ENCODE measurements around the gene RASGRP4.

RASGRP4 gene

GRCh38 chr19:38445362-38445761, 19.3 kb upstream of the RASGRP4 start:
- no peak for DNase-seq (ENCODE audit: low read depth in 2 of 2)

GRCh38 chr19:38444026-38444425, 18.0 kb upstream of the RASGRP4 start:
- DNase-seq (ENCODE audit: low read depth in 2 of 2): no peak

GRCh38 chr19:38443458-38443999, 17.5 kb upstream of the RASGRP4 start:
- no peak for DNase-seq (ENCODE audit: low read depth in 2 of 2)

GRCh38 chr19:38442736-38443135, 16.7 kb upstream of the RASGRP4 start:
- no peak for DNase-seq (ENCODE audit: low read depth in 2 of 2)

GRCh38 chr19:38441657-38442348, 15.8 kb upstream of the RASGRP4 start:
- no peak for DNase-seq (ENCODE audit: low read depth in 2 of 2)

GRCh38 chr19:38440592-38440991, 14.6 kb upstream of the RASGRP4 start:
- no peak for DNase-seq (ENCODE audit: low read depth in 2 of 2)

GRCh38 chr19:38437917-38438316, 11.9 kb upstream of the RASGRP4 start:
- DNase-seq (ENCODE audit: low read depth in 2 of 2): no peak

- DNase-seq (ENCODE audit: low read depth in 2 of 2): no peak
Observed at GRCh38 chr19:38437295-38437694, 11.3 kb upstream of the RASGRP4 start.

GRCh38 chr19:38434549-38435051, 8.6 kb upstream of the RASGRP4 start:
- DNase-seq (ENCODE audit: low read depth in 2 of 2): no peak

- peak in 1 of 2 donors; percentile 56 for DNase-seq (ENCODE audit: low read depth in 2 of 2)
Observed at GRCh38 chr19:38433268-38433733, 7.3 kb upstream of the RASGRP4 start, which contains the start of gene RYR1. Gene RYR1 (plus strand): TSS chr19:38433691. CDS start chr19:38433830, 139 bp downstream.

GRCh38 chr19:38430931-38431330, 4.9 kb upstream of the RASGRP4 start:
- DNase-seq (ENCODE audit: low read depth in 2 of 2): no peak

GRCh38 chr19:38429811-38430156, 3.8 kb upstream of the RASGRP4 start:
- no peak for DNase-seq (ENCODE audit: low read depth in 2 of 2)

GRCh38 chr19:38429055-38429810, 3.2 kb upstream of the RASGRP4 start:
- DNase-seq (ENCODE audit: low read depth in 2 of 2): peak in 1 of 2 donors; percentile 9

- peak in 1 of 2 donors; percentile 46 for DNase-seq (ENCODE audit: low read depth in 2 of 2)
Observed at GRCh38 chr19:38427035-38427677, 1.1 kb upstream of the RASGRP4 start.

GRCh38 chr19:38425222-38425809, 703 bp downstream of the RASGRP4 start:
- no peak for DNase-seq (ENCODE audit: low read depth in 2 of 2)

- no peak for DNase-seq (ENCODE audit: low read depth in 2 of 2)
Observed at GRCh38 chr19:38424272-38424671, 1.7 kb downstream of the RASGRP4 start.

GRCh38 chr19:38422438-38422837, 3.6 kb downstream of the RASGRP4 start:
- DNase-seq (ENCODE audit: low read depth in 2 of 2): no peak

- DNase-seq (ENCODE audit: low read depth in 2 of 2): no peak
Observed at GRCh38 chr19:38421856-38422255, 4.2 kb downstream of the RASGRP4 start.

GRCh38 chr19:38420935-38421334, 5.1 kb downstream of the RASGRP4 start:
- no peak for DNase-seq (ENCODE audit: low read depth in 2 of 2)

- peak; percentile 43 to 59 for DNase-seq (ENCODE audit: low read depth in 2 of 2)
Observed at GRCh38 chr19:38417544-38418506, 8.2 kb downstream of the RASGRP4 start.

- DNase-seq (ENCODE audit: low read depth in 2 of 2): no peak
Observed at GRCh38 chr19:38417146-38417543, 8.9 kb downstream of the RASGRP4 start.

Measured in stimulated activated CD8-positive, alpha-beta memory T cell treated with anti-CD3 and anti-CD28 coated beads, Interleukin-15, amount 100 ng/mL, for 48 hours (primary cell).